A549 (cell line): ENCODE results near the gene KRT72. TPM values are rescaled to one million over a fixed set of nuclear protein-coding genes. Genes with fewer than 3 reads are reported as not detected.

Experiments used
- ATAC-seq, 2 experiments: fragments of 200-7000 bp in 1 of 2; fragments of >200 bp in 1 of 2; cut with Nextera tagmentation in 1 of 2; cut with Tn5 transposase in 1 of 2; 3 replicates each; pipeline versions ENCODE4 v1.8.0 to v1.9.1; 2018 to 2020; ENCODE audit warnings: mild to moderate bottlenecking in 1 of 2, moderate library complexity in 1 of 2
- CTCF ChIA-PET: fragments of 300-600 bp; sonication (Branson Sonifier 250); formaldehyde crosslinking; extraction: SDS; loops from one replicate; lab custom pipeline; 2021; ENCODE audit warnings: antibody characterized with exemption, inconsistent platforms; lab: Yijun Ruan, JAX
- POLR2A ChIA-PET: fragments of 350-600 bp; formaldehyde crosslinking; extraction: SDS; loops from one replicate; lab custom pipeline; 2021; ENCODE audit warnings: antibody characterized with exemption, inconsistent platforms; lab: Yijun Ruan, JAX
- DNase-seq, 2 experiments: peaks; one replicate each; pipeline versions ENCODE4 v3.0.0 to v3.0.0-alpha.2; 2011 to 2016; ENCODE audit warnings: low read depth in 1 of 2, low spot score in 1 of 2
- FAIRE-seq: peaks from 2 replicates; lab custom pipeline; 2011; peaks lifted over from hg19 to GRCh38; lab: Jason Lieb, UNC
- H3K27ac ChIP-seq, 2 experiments: fragments of >200 bp; sonication (Bioruptor Twin); formaldehyde crosslinking; 3 replicates each; pipeline ENCODE4 v1.5.1; 2016 to 2017
- H3K4me1 ChIP-seq: fragments of >200 bp; sonication (Bioruptor Twin); formaldehyde crosslinking; 3 replicates; pipeline ENCODE4 v1.6.1; 2016
- H3K4me2 ChIP-seq: fragments of >200 bp; sonication (Bioruptor Twin); formaldehyde crosslinking; 3 replicates; pipeline ENCODE4 v1.6.1; 2016
- H3K4me3 ChIP-seq: fragments of >200 bp; sonication (Bioruptor Twin); formaldehyde crosslinking; 3 replicates; pipeline ENCODE4 v1.5.1; 2016
- H3K9me3 ChIP-seq: fragments of >200 bp; sonication (Bioruptor Twin); formaldehyde crosslinking; 3 replicates; pipeline ENCODE4 v1.6.1; 2016
- BHLHE40 ChIP-seq: IDR thresholded peaks from 2 replicates; pipeline ENCODE4 v1.6.1; 2012; ENCODE audit warnings: low read depth, low read length, inconsistent platforms
- CHD2 ChIP-seq: fragments of 150-350 bp; IDR thresholded peaks from 2 replicates; pipeline ENCODE4 v1.6.1; 2014; ENCODE audit warnings: low read length; ENCODE audit not compliant: partially characterized antibody
- EHF ChIP-seq: fragments of 250-450 bp; sonication (Bioruptor Pico); IDR thresholded peaks from 2 replicates; pipeline ENCODE4 v1.5.0; 2020; ENCODE audit warnings: mild to moderate bottlenecking
- EP300 ChIP-seq, 2 experiments: fragments of >200 bp; sonication (Bioruptor Twin); formaldehyde crosslinking; IDR thresholded peaks; 2 replicates in 1 of 2; 3 replicates in 1 of 2; pipeline ENCODE4 v1.6.1; 2016 to 2017
- HDAC2 ChIP-seq: fragments of 200-600 bp; sonication (generic); IDR thresholded peaks from 2 replicates; pipeline ENCODE4 v1.6.1; 2016
- HEYL ChIP-seq: fragments of 250-450 bp; sonication (Bioruptor Pico); IDR thresholded peaks from 2 replicates; pipeline ENCODE4 v1.8.0; 2021; ENCODE audit warnings: mild to moderate bottlenecking, moderate library complexity
- HOXB5 ChIP-seq: fragments of 250-450 bp; sonication (Bioruptor Pico); IDR thresholded peaks from 2 replicates; pipeline ENCODE4 v1.5.0; 2020; ENCODE audit warnings: mild to moderate bottlenecking, moderate library complexity
- KDM1A ChIP-seq: fragments of 200-600 bp; sonication (generic); IDR thresholded peaks from 2 replicates; pipeline ENCODE4 v1.6.1; 2016; ENCODE audit warnings: low read depth, mild to moderate bottlenecking
- MAX ChIP-seq: IDR thresholded peaks from 2 replicates; pipeline ENCODE4 v1.6.1; 2012
- MYC ChIP-seq: IDR thresholded peaks from 2 replicates; pipeline ENCODE4 v1.6.1; 2012; ENCODE audit warnings: mild to moderate bottlenecking, inconsistent platforms, low read length, improper control_type of control experiment, borderline replicate concordance
- NPAS2 ChIP-seq: fragments of 250-450 bp; sonication (Bioruptor Pico); IDR thresholded peaks from 2 replicates; pipeline ENCODE4 v1.8.0; 2022; ENCODE audit warnings: mild to moderate bottlenecking, moderate library complexity, borderline replicate concordance
- POLR2AphosphoS2 ChIP-seq: conservative IDR thresholded peaks from 2 replicates; pipeline ENCODE4 v1.6.1; 2012; ENCODE audit warnings: low read length, improper control_type of control experiment, inconsistent platforms
- RCOR1 ChIP-seq: fragments of 150-350 bp; IDR thresholded peaks from 2 replicates; pipeline ENCODE4 v1.6.1; 2014; ENCODE audit warnings: antibody characterized with exemption, low read length, low read depth
- RFX5 ChIP-seq: fragments of 450-650 bp; IDR thresholded peaks from 2 replicates; pipeline ENCODE4 v1.7.1; 2014; ENCODE audit warnings: antibody characterized with exemption, mild to moderate bottlenecking, moderate library complexity
- RNF2 ChIP-seq: fragments of 200-600 bp; sonication (generic); IDR thresholded peaks from 2 replicates; pipeline ENCODE4 v1.6.1; 2016; ENCODE audit warnings: low read depth, mild to moderate bottlenecking, antibody characterized with exemption, moderate library complexity, borderline replicate concordance
- SMC3 ChIP-seq: fragments of >200 bp; sonication (Bioruptor Twin); formaldehyde crosslinking; IDR thresholded peaks from 3 replicates; pipeline ENCODE4 v1.6.1; 2018; ENCODE audit warnings: inconsistent platforms
- TFCP2L1 ChIP-seq: fragments of 250-450 bp; sonication (Bioruptor Pico); IDR thresholded peaks from 2 replicates; pipeline ENCODE4 v1.5.0; 2021; ENCODE audit warnings: mild to moderate bottlenecking
- TP53 ChIP-seq: fragments of 250-450 bp; sonication (Bioruptor Pico); IDR thresholded peaks from 2 replicates; pipeline ENCODE4 v1.5.0; 2021; ENCODE audit warnings: mild to moderate bottlenecking, moderate library complexity
- ZFP36 ChIP-seq: fragments of 450-650 bp; IDR thresholded peaks from 2 replicates; pipeline ENCODE4 v1.6.1; 2014; ENCODE audit warnings: borderline replicate concordance; ENCODE audit not compliant: partially characterized antibody
- ZSCAN20 ChIP-seq: fragments of 250-450 bp; sonication (Bioruptor Pico); IDR thresholded peaks from 2 replicates; pipeline ENCODE4 v1.8.0; 2022; ENCODE audit warnings: mild to moderate bottlenecking, moderate library complexity
- WGBS: methylation state at CpG from one replicate; pipeline ENCODE4 v1.1.6; 2017; ENCODE audit errors: missing lambda C conversion rate; 5-methylcytosine and 5-hydroxymethylcytosine counted together
- polyA plus RNA-seq, 4 experiments: library from polyadenylated mRNA; depleted of rRNA in 3 of 4; stranded (reverse); fragments of >200 nt; fragmentation: RNase III in 1 of 4; extraction: RNeasy Plus Mini Kit Qiagen cat#74134 plus additional on column Dnase treatment in 1 of 4; gene quantifications; 2 replicates in 3 of 4; 3 replicates in 1 of 4; pipeline ENCODE4 v1.2.3, GENCODE V29; 2011 to 2017
- TF ChIP-seq, protein P1 (sequence below): fragments of 200-600 bp; sonication (generic); IDR thresholded peaks from 2 replicates; pipeline ENCODE4 v1.6.1; 2016; ENCODE audit warnings: antibody characterized with exemption, mild to moderate bottlenecking, moderate library complexity
- TF ChIP-seq, protein P2 (sequence below): fragments of 450-650 bp; IDR thresholded peaks from 2 replicates; pipeline ENCODE4 v1.6.1; 2014; ENCODE audit warnings: antibody characterized with exemption
- TF ChIP-seq, protein P3 (sequence below): fragments of >200 bp; sonication (Bioruptor Twin); formaldehyde crosslinking; IDR thresholded peaks from 3 replicates; pipeline ENCODE4 v1.6.1; 2016

Gene KRT72
- polyA plus RNA-seq, 2 of the 4 experiments (the other 2 are of a cell fraction), result not detected

- TF ChIP-seq, protein P1, sequence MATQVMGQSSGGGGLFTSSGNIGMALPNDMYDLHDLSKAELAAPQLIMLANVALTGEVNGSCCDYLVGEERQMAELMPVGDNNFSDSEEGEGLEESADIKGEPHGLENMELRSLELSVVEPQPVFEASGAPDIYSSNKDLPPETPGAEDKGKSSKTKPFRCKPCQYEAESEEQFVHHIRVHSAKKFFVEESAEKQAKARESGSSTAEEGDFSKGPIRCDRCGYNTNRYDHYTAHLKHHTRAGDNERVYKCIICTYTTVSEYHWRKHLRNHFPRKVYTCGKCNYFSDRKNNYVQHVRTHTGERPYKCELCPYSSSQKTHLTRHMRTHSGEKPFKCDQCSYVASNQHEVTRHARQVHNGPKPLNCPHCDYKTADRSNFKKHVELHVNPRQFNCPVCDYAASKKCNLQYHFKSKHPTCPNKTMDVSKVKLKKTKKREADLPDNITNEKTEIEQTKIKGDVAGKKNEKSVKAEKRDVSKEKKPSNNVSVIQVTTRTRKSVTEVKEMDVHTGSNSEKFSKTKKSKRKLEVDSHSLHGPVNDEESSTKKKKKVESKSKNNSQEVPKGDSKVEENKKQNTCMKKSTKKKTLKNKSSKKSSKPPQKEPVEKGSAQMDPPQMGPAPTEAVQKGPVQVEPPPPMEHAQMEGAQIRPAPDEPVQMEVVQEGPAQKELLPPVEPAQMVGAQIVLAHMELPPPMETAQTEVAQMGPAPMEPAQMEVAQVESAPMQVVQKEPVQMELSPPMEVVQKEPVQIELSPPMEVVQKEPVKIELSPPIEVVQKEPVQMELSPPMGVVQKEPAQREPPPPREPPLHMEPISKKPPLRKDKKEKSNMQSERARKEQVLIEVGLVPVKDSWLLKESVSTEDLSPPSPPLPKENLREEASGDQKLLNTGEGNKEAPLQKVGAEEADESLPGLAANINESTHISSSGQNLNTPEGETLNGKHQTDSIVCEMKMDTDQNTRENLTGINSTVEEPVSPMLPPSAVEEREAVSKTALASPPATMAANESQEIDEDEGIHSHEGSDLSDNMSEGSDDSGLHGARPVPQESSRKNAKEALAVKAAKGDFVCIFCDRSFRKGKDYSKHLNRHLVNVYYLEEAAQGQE, result no peak
- TF ChIP-seq EHF (CRISPR knock-in tag), result no peak
- TF ChIP-seq MYC, result no peak
- TF ChIP-seq RCOR1, result no peak
- TF ChIP-seq KDM1A, result no peak
- TF ChIP-seq ZFP36, result no peak
These were observed 45.7 kb downstream of the KRT72 start (continued) for GRCh38 chr12:52555577-52555976.

DNA sequence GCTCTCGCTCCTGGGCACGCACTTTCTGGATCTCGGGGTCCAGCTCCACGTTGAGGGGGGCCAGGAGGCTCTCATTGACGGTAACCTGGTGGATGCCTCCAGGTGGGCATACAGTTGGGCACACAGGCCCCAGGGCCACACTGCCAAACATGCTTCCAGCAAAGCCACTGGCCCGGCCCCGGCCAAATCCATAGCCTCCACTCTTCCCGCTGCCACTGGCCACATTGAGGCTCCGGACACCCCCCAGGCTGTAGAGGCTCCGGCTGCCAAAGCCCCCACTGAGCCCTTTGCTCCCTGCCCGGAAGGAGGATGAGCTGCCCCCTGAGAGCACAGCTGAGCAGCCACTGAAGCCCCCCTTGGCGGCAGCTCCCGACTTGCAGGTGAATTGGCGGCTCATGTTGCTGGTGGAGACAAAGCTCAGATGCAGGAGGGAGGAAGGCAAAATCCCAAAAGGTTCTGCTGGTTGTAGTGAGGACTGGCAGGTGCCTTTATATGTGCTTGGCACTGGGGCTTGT lies 48.5 kb downstream of the KRT72 start, which contains the start of gene KRT71:
Gene KRT71, minus strand, starts transcription at position 465 of the 515 bp plus-strand sequence. Its CDS starts 68 bp downstream, at position 397.
- WGBS, result 71% methylated on average over 14 of the region's 14 CpGs
- ATAC-seq (no peak), FAIRE-seq (no peak), DNase-seq (no peak)
- H3K4me2 ChIP-seq, result no peak within 1 kb of the TSS
- ChIA-PET POLR2A (no interaction called here), CTCF (interaction anchor here (0.6 to 1.7 kb wide), 8 partner anchors 9 to 409 kb away, joined by 3 to 6 read pairs (median 4); no protein-coding TSS in a partner anchor)
- H3K4me3 ChIP-seq, result no peak within 1 kb of the TSS
- H3K9me3 ChIP-seq, result no peaks in the 10 kb centered on the region
- no peak within 1 kb of the TSS for H3K27ac ChIP-seq
- 0 out of 3 replicates have a peak, but pooled peaks cover 5% of the 10 kb centered on the region for H3K4me1 ChIP-seq
- TF ChIP-seq KDM1A, result no peak
- TF ChIP-seq ZSCAN20, result no peak
- TF ChIP-seq BHLHE40, result no peak
- no peak for TF ChIP-seq CHD2
- TF ChIP-seq, protein P2, sequence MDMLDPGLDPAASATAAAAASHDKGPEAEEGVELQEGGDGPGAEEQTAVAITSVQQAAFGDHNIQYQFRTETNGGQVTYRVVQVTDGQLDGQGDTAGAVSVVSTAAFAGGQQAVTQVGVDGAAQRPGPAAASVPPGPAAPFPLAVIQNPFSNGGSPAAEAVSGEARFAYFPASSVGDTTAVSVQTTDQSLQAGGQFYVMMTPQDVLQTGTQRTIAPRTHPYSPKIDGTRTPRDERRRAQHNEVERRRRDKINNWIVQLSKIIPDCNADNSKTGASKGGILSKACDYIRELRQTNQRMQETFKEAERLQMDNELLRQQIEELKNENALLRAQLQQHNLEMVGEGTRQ, result no peak
- no peak for TF ChIP-seq TFCP2L1 (CRISPR knock-in tag)
- no peak for TF ChIP-seq NPAS2
- no peak for TF ChIP-seq RNF2
- TF ChIP-seq HEYL (CRISPR knock-in tag), result no peak
- no peak for TF ChIP-seq MAX
- TF ChIP-seq TP53, result no peak
- no peak for TF ChIP-seq SMC3
- no peak for TF ChIP-seq HOXB5 (CRISPR knock-in tag)
- no peak for TF ChIP-seq RFX5
- no peak for TF ChIP-seq HDAC2
- TF ChIP-seq, protein P3, sequence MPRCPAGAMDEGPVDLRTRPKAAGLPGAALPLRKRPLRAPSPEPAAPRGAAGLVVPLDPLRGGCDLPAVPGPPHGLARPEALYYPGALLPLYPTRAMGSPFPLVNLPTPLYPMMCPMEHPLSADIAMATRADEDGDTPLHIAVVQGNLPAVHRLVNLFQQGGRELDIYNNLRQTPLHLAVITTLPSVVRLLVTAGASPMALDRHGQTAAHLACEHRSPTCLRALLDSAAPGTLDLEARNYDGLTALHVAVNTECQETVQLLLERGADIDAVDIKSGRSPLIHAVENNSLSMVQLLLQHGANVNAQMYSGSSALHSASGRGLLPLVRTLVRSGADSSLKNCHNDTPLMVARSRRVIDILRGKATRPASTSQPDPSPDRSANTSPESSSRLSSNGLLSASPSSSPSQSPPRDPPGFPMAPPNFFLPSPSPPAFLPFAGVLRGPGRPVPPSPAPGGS, result no peak
- no peak for TF ChIP-seq POLR2AphosphoS2
- TF ChIP-seq EP300 (IDR thresholded peaks at IDR 0.05), result no peak
